Naive thymus-derived CD4-positive, alpha-beta T cell (primary cell): ENCODE results near the gene AGAP2. TPM values are rescaled to one million over a fixed set of nuclear protein-coding genes. Genes with fewer than 3 reads are reported as not detected.

Experiments
- ATAC-seq: fragments of 150-1000 bp; cut with Tn5 transposase; 2 replicates; pipeline ENCODE4 v1.10.0; 2021; ENCODE audit warnings: mild to moderate bottlenecking, moderate library complexity
- CTCF ChIA-PET: fragments of 350-600 bp; sonication (Branson Sonifier 250); formaldehyde crosslinking; loops from one replicate; lab custom pipeline; 2021; ENCODE audit warnings: antibody characterized with exemption; lab: Charles Lee
- POLR2A ChIA-PET: fragments of 350-600 bp; sonication (Branson Sonifier 250); formaldehyde crosslinking; loops from one replicate; lab custom pipeline; 2021; ENCODE audit warnings: antibody characterized with exemption, inconsistent platforms; lab: Charles Lee
- DNase-seq, 9 donors: peaks; one replicate each; pipeline versions ENCODE4 v3.0.0 to v3.0.0-alpha.2; 2020 to 2022; ENCODE audit warnings: mixed read lengths in 1 of 9
- H3K27ac ChIP-seq: one replicate; pipeline ENCODE4 v1.7.0; 2013; ENCODE audit warnings: mild to moderate bottlenecking, low read depth, low read length, moderate library complexity
- H3K27me3 ChIP-seq, 2 donors: one replicate each; pipeline ENCODE4 v1.7.0; 2013; ENCODE audit warnings: low read length in 2 of 2, mild to moderate bottlenecking in 2 of 2, moderate library complexity in 2 of 2; ENCODE audit not compliant: control insufficient read depth in 2 of 2, insufficient read depth in 2 of 2
- H3K36me3 ChIP-seq, 3 experiments: 1 replicate in 2 of 3; 2 replicates in 1 of 3; pipeline ENCODE4 v1.7.0; 2013; ENCODE audit warnings: low read length in 3 of 3, mild to moderate bottlenecking in 3 of 3, moderate library complexity in 1 of 3; ENCODE audit not compliant: insufficient read depth in 3 of 3, control insufficient read depth in 2 of 3
- H3K4me1 ChIP-seq, 2 donors: one replicate each; pipeline ENCODE4 v1.7.0; 2013; ENCODE audit warnings: low read length in 2 of 2, mild to moderate bottlenecking in 2 of 2, moderate library complexity in 1 of 2; ENCODE audit not compliant: control insufficient read depth in 2 of 2, insufficient read depth in 2 of 2
- H3K4me3 ChIP-seq: 2 replicates; pipeline ENCODE4 v1.7.0; 2013; ENCODE audit warnings: mild to moderate bottlenecking, low read length
- H3K9me3 ChIP-seq, 3 experiments: 1 replicate in 2 of 3; 2 replicates in 1 of 3; pipeline ENCODE4 v1.7.0; 2013; ENCODE audit warnings: low read length in 3 of 3; ENCODE audit not compliant: control insufficient read depth in 2 of 3
- H3K27ac Mint-ChIP-seq, 9 donors: one replicate each; pipeline ENCODE4 v1.8.0; 2020 to 2022; ENCODE audit warnings: mixed read lengths in 9 of 9, mild to moderate bottlenecking in 8 of 9, moderate library complexity in 5 of 9, inconsistent platforms in 2 of 9
- H3K27me3 Mint-ChIP-seq, 5 donors: one replicate each; pipeline ENCODE4 v1.8.0; 2021 to 2022; ENCODE audit warnings: mixed read lengths in 5 of 5, mild to moderate bottlenecking in 1 of 5
- H3K36me3 Mint-ChIP-seq, 5 donors: one replicate each; pipeline ENCODE4 v1.8.0; 2020 to 2022; ENCODE audit warnings: mixed read lengths in 5 of 5, mild to moderate bottlenecking in 3 of 5, inconsistent platforms in 1 of 5
- H3K4me1 Mint-ChIP-seq, 7 donors: one replicate each; pipeline ENCODE4 v1.8.0; 2020 to 2022; ENCODE audit warnings: mixed read lengths in 7 of 7, mild to moderate bottlenecking in 3 of 7, inconsistent platforms in 1 of 7
- H3K4me3 Mint-ChIP-seq, 10 donors: one replicate each; pipeline ENCODE4 v1.8.0; 2020 to 2022; ENCODE audit warnings: mild to moderate bottlenecking in 10 of 10, mixed read lengths in 10 of 10, moderate library complexity in 6 of 10, inconsistent platforms in 2 of 10
- H3K9me3 Mint-ChIP-seq, 11 donors: one replicate each; pipeline ENCODE4 v1.8.0; 2020 to 2022; ENCODE audit warnings: mixed read lengths in 11 of 11, mild to moderate bottlenecking in 4 of 11, inconsistent platforms in 1 of 11, moderate library complexity in 1 of 11
- intact Hi-C, 2 donors: fragments of 100-400 bp; cut with micrococcal nuclease; formaldehyde crosslinking; loops; one replicate each; pipeline ENCODE4 v1.15.1; 2023
- polyA plus RNA-seq, 2 donors: library from polyadenylated mRNA; unstranded; fragments of 300-500 nt; fragmentation: Illumina TruSeq; gene quantifications; one replicate each; pipeline ENCODE4 v1.2.3, GENCODE V29; 2021
- total RNA-seq, 6 experiments: library from RNA in 5 of 6; stranded (reverse) in 5 of 6; gene quantifications; 1 replicate in 5 of 6; 2 replicates in 1 of 6; pipeline ENCODE4 v1.2.3 and lab custom pipeline; 2021 to 2026

AGAP2 gene
- total and polyA plus RNA-seq, 7 experiments from 2014 or later = 3.0 to 66.7 (median 41.3) TPM

DNA sequence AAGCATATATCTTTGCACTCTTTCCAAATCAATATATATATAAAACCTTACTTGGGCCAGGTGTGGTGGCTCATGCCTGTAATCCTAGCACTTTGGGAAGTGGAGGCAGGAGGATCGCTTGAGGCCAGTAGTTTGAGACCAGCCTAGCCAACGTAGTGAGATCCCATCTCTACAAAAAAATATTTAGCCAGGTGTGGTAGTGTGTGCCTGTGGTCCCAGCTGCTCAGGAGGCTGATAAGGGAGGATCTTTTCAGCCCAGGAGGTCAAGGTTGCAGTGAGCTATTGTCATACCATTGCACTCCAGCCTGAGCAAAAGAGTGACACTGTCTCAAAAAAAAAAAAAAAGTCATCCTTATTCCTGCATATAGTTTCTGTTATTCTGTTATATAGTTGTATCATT, 30.2 kb downstream of the AGAP2 start:
- no peaks in the 10 kb centered on the region for H3K27me3 ChIP-seq
- intact Hi-C loops = no loop called here
- Mint-ChIP-seq H3K36me3 (peaks cover 4 to 52% (median 40%) of the 10 kb centered on the region in 5 donors), H3K27me3 (no peaks in the 10 kb centered on the region), H3K27ac (no peak overlapping the region), H3K9me3 (peaks cover 0 to 12% (median 3%) of the 10 kb centered on the region in 11 donors), H3K4me1 (peaks cover 0 to 12% (median 8%) of the 10 kb centered on the region in 7 donors), H3K4me3 (no peak overlapping the region)
- ChIA-PET CTCF (no interaction called here), POLR2A (no interaction called here)
- no peaks in the 10 kb centered on the region for H3K4me1 ChIP-seq
- DNase-seq = no peak
- H3K36me3 ChIP-seq = peaks cover 0 to 35% (median 9%) of the 10 kb centered on the region in 3 experiments
- H3K9me3 ChIP-seq = peaks cover 0 to 2% (median 0%) of the 10 kb centered on the region in 3 experiments
- no peak overlapping the region for H3K27ac ChIP-seq
- no peak for ATAC-seq
- no peak overlapping the region for H3K4me3 ChIP-seq

DNA sequence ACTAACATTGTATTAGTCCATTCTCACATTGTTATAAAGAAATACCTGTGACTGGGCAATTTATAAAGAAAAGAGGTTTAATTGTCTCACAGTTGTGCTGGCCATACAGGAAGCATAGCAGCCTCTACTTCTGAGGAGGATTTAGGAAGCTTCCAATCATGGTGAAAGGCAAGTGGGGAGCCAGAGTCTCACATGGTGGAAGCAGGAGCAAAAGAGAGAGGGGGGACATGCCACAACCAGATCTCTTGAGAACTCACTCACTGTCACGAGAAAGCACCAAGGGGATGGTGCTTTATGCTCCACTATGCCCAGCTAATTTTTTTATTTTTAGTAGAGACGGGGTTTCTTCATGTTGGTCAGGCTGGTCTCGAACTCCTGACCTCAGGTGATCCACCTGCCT, 31.3 kb downstream of the AGAP2 start:
- Mint-ChIP-seq H3K27me3 (no peaks in the 10 kb centered on the region), H3K36me3 (peaks cover 10 to 58% (median 51%) of the 10 kb centered on the region in 5 donors), H3K9me3 (peaks cover 0 to 19% (median 6%) of the 10 kb centered on the region in 11 donors), H3K27ac (peak overlapping the region in 1 of 9 donors; percentile 45), H3K4me3 (no peak overlapping the region), H3K4me1 (peaks cover 3 to 12% (median 8%) of the 10 kb centered on the region in 7 donors)
- intact Hi-C loops = no loop called here
- Histone ChIP-seq H3K4me1 (peaks cover 0 to under 1% of the 10 kb centered on the region in 2 donors), H3K4me3 (no peak overlapping the region), H3K36me3 (peaks cover 0 to 41% (median 9%) of the 10 kb centered on the region in 3 experiments), H3K27me3 (no peaks in the 10 kb centered on the region), H3K27ac (no peak overlapping the region), H3K9me3 (peaks cover 0 to 4% (median 0%) of the 10 kb centered on the region in 3 experiments)
- ATAC-seq (no peak), DNase-seq (no peak)
- CTCF ChIA-PET = interaction anchor here (0.6 kb wide), 1 partner anchor 72 kb away, joined by 3 read pairs; no protein-coding TSS in a partner anchor
- POLR2A ChIA-PET = interaction anchor here (0.6 to 0.7 kb wide), 2 partner anchors 9 to 247 kb away, joined by 3 read pairs; no protein-coding TSS in a partner anchor

DNA sequence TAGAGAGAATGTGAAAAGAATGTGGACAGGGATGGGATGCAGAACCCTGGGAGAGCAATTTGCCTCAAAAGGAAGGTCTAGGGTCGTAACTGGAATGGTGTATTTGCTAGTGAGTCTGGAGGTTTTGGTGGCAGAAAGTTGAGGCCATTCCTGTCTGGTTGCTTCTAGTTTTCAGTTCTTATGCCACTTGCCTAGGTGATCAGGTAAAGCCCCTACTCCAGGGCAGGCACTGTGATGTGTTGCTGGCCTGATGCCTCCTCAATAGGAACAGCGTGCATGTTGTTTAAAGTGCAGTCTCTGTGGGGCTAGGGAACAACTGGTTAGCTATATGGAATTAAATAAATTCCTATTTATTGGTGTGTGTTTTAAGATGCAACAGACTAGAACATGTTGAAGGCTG, 38.2 kb downstream of the AGAP2 start:
- Histone ChIP-seq H3K4me3 (no peak overlapping the region), H3K4me1 (peaks cover 3 to 6% of the 10 kb centered on the region in 2 donors), H3K27me3 (no peaks in the 10 kb centered on the region), H3K36me3 (peaks cover 9 to 63% (median 15%) of the 10 kb centered on the region in 3 experiments), H3K27ac (no peak overlapping the region), H3K9me3 (peaks cover 0 to 4% (median 0%) of the 10 kb centered on the region in 3 experiments)
- DNase-seq = no peak
- POLR2A ChIA-PET = interaction anchor here (0.9 kb wide), 1 partner anchor 40 kb away, joined by 3 read pairs; no protein-coding TSS in a partner anchor
- Mint-ChIP-seq H3K9me3 (peaks cover 0 to 19% (median 6%) of the 10 kb centered on the region in 11 donors), H3K36me3 (peaks cover 12 to 73% (median 69%) of the 10 kb centered on the region in 5 donors), H3K27ac (peak overlapping the region in 4 of 9 donors; percentile 16 to 80 (median 36)), H3K4me1 (peaks cover 3 to 27% (median 13%) of the 10 kb centered on the region in 7 donors), H3K27me3 (no peaks in the 10 kb centered on the region), H3K4me3 (no peak overlapping the region)
- CTCF ChIA-PET = no interaction called here
- intact Hi-C loops = no loop called here
- ATAC-seq = no peak

DNA sequence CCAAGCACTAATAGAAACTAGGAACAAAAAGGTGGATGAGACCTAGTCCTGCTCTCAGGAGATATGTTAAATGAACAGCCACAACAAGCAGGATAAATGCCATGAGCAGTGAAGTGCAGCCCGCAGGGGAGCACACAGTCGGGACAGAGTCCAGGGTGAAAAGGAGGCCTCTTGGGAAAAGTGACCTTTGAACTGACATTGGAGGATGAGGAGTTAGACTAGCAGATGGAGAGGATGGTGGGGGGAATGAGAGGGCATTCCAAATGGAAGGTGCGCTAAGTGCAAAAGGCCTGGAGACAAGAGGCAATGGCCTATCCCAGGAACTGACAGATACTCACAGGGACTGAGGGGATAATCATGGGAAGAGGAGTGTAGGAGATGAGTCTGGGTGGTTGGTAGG, 40.1 kb downstream of the AGAP2 start:
- H3K36me3 Mint-ChIP-seq = peaks cover 12 to 61% (median 54%) of the 10 kb centered on the region in 5 donors
- Histone ChIP-seq H3K4me1 (peaks cover 13 to 17% of the 10 kb centered on the region in 2 donors), H3K9me3 (peaks cover 0 to 4% (median 0%) of the 10 kb centered on the region in 3 experiments), H3K27me3 (no peaks in the 10 kb centered on the region), H3K36me3 (peaks cover 9 to 59% (median 15%) of the 10 kb centered on the region in 3 experiments), H3K27ac (no peak overlapping the region), H3K4me3 (no peak overlapping the region)
- H3K4me1 Mint-ChIP-seq = peaks cover 3 to 27% (median 13%) of the 10 kb centered on the region in 7 donors
- intact Hi-C loops = loop anchor here in 1 of 2 donors (10.0 kb wide), 1 partner anchor 244 kb away; the partner anchor contains the start of genes GLI1 and INHBE
- no peak overlapping the region for H3K4me3 Mint-ChIP-seq
- no peak for ATAC-seq
- ChIA-PET POLR2A (interaction anchor here (0.7 kb wide), 2 partner anchors 43 to 152 kb away, joined by 3 to 4 read pairs; no protein-coding TSS in a partner anchor), CTCF (no interaction called here)
- no peaks in the 10 kb centered on the region for H3K27me3 Mint-ChIP-seq
- DNase-seq = no peak
- H3K9me3 Mint-ChIP-seq = peaks cover 0 to 9% (median 2%) of the 10 kb centered on the region in 11 donors
- no peak overlapping the region for H3K27ac Mint-ChIP-seq

DNA sequence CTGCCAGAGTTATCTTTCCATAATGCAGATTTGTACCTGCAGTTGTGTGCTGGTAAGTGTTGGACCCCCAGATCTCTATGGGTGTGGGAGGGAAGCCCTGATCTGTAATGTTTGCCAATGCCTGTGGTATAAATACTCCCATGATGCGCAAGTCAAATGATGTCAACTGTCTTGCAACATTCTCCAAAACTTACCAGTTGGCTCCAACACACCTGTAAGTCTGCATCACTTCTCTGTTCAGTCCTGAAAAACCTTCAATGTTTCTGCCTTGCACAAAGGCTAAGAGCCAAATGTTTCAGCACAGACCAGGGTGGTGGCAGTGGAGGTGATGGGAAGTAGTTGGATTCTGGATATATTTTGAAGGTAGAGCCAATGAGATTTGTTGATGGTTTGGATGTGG, 41.5 kb downstream of the AGAP2 start:
- ChIA-PET POLR2A (no interaction called here), CTCF (no interaction called here)
- Mint-ChIP-seq H3K9me3 (no peaks in the 10 kb centered on the region), H3K4me3 (peak overlapping the region in 2 of 10 donors; percentile 15 to 39), H3K27ac (peak overlapping the region in 1 of 9 donors; percentile 41), H3K27me3 (peaks cover 0 to under 1% (median 0%) of the 10 kb centered on the region in 5 donors), H3K4me1 (peaks cover 3 to 23% (median 13%) of the 10 kb centered on the region in 7 donors), H3K36me3 (peaks cover 6 to 47% (median 40%) of the 10 kb centered on the region in 5 donors)
- H3K27ac ChIP-seq = no peak overlapping the region
- H3K4me1 ChIP-seq = peaks cover 11 to 23% of the 10 kb centered on the region in 2 donors
- H3K36me3 ChIP-seq = peaks cover 9 to 49% (median 15%) of the 10 kb centered on the region in 3 experiments
- intact Hi-C loops = loop anchor here in 1 of 2 donors (10.0 kb wide), 1 partner anchor 242 kb away; the partner anchor contains the start of genes GLI1 and INHBE
- no peaks in the 10 kb centered on the region for H3K9me3 ChIP-seq
- ATAC-seq (no peak), DNase-seq (no peak)
- H3K27me3 ChIP-seq = no peaks in the 10 kb centered on the region
- H3K4me3 ChIP-seq = no peak overlapping the region

DNA sequence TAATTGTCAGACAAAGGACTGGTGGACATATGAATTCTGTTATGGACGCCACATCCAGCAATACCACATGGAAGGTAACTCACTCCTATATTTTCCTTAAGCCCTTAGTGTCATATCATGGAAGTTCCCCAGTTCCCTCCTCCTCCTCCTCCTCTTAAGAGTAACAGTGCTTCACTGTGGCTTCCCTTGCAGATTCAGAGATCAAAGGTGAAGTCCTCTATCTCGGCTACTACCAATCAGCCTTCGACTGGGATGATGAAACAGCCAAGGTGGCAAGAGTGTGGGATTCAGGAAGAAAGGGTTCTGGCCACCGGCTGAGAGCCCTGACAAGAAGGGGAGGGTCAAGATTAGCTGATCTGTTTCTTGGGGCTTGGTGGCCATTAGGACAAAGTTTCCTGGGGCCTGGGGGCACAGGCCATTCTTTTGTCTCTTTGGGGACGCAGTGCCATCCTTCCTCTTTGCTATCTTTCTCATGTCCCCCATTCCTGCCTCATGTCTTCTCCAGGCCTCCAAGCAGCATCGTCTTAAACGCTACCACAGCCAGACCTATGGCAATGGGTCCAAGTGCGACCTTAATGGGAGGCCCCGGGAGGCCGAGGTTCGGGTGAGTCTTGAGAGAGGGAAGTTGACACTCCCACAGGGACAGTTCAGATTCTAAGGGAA, 42.6 kb downstream of the AGAP2 start:
- intact Hi-C loops = loop anchor here in 1 of 2 donors (10.0 kb wide), 1 partner anchor 241 kb away; the partner anchor contains the start of genes GLI1 and INHBE
- CTCF ChIA-PET = no interaction called here
- Histone ChIP-seq H3K4me1 (peaks cover 10 to 23% of the 10 kb centered on the region in 2 donors), H3K9me3 (no peaks in the 10 kb centered on the region), H3K4me3 (no peak overlapping the region), H3K36me3 (peaks cover 9 to 49% (median 15%) of the 10 kb centered on the region in 3 experiments), H3K27ac (no peak overlapping the region), H3K27me3 (no peaks in the 10 kb centered on the region)
- Mint-ChIP-seq H3K27me3 (peaks cover 0 to 6% (median 0%) of the 10 kb centered on the region in 5 donors), H3K27ac (peak overlapping the region in 1 of 9 donors; percentile 41), H3K9me3 (no peaks in the 10 kb centered on the region), H3K4me3 (peak overlapping the region in 7 of 10 donors; percentile 18 to 70 (median 31)), H3K36me3 (peaks cover 6 to 46% (median 41%) of the 10 kb centered on the region in 5 donors), H3K4me1 (peaks cover 3 to 23% (median 13%) of the 10 kb centered on the region in 7 donors)
- POLR2A ChIA-PET = no interaction called here
- ATAC-seq (no peak), DNase-seq (no peak)
